GM18502 (cell line): ENCODE measurements around the gene CLDN1.

Source experiments
- ATAC-seq: cut with Tn5 transposase; IDR thresholded peaks from one replicate; pipeline ENCODE4 v1.9.1; 2021; ENCODE audit warnings: mild to moderate bottlenecking; ENCODE audit not compliant: unreplicated experiment, poor library complexity

Gene CLDN1

GRCh38 chr3:190336516-190337189, 14.4 kb upstream of the CLDN1 start:
- no peak for ATAC-seq

GRCh38 chr3:190333961-190334360, 11.7 kb upstream of the CLDN1 start:
- no peak for ATAC-seq

- no peak for ATAC-seq
Measured at GRCh38 chr3:190330936-190331734, 8.9 kb upstream of the CLDN1 start.

- no peak for ATAC-seq
Measured at GRCh38 chr3:190326930-190327329, 4.7 kb upstream of the CLDN1 start.

GRCh38 chr3:190326361-190326760, 4.1 kb upstream of the CLDN1 start:
- ATAC-seq = no peak

GRCh38 chr3:190325923-190326322, 3.7 kb upstream of the CLDN1 start:
- no peak for ATAC-seq

- no peak for ATAC-seq
Measured at GRCh38 chr3:190323246-190323626, 990 bp upstream of the CLDN1 start.

GRCh38 chr3:190322604-190323245, 479 bp upstream of the CLDN1 start:
- ATAC-seq = no peak

GRCh38 chr3:190320594-190321362, 1.5 kb downstream of the CLDN1 start:
- no peak for ATAC-seq

- ATAC-seq = no peak
Measured at GRCh38 chr3:190319660-190320059, 2.6 kb downstream of the CLDN1 start.

GRCh38 chr3:190318666-190319065, 3.6 kb downstream of the CLDN1 start:
- no peak for ATAC-seq

GRCh38 chr3:190314741-190315140, 7.5 kb downstream of the CLDN1 start:
- no peak for ATAC-seq

- ATAC-seq = no peak
Measured at GRCh38 chr3:190309414-190309813, 12.8 kb downstream of the CLDN1 start.

- no peak for ATAC-seq
Measured at GRCh38 chr3:190308154-190308553, 14.1 kb downstream of the CLDN1 start.

- ATAC-seq = no peak
Measured at GRCh38 chr3:190307164-190307545, 15.1 kb downstream of the CLDN1 start.

GRCh38 chr3:190306513-190307163, 15.6 kb downstream of the CLDN1 start:
- no peak for ATAC-seq

- ATAC-seq = no peak
Measured at GRCh38 chr3:190306026-190306425, 16.2 kb downstream of the CLDN1 start.

GRCh38 chr3:190305406-190305805, 16.8 kb downstream of the CLDN1 start:
- no peak for ATAC-seq

GRCh38 chr3:190303884-190304283, 18.4 kb downstream of the CLDN1 start:
- ATAC-seq = no peak

- ATAC-seq = no peak
Measured at GRCh38 chr3:190302212-190302867, 19.9 kb downstream of the CLDN1 start.
